Hepatocyte (in vitro differentiated cells): ENCODE measurements around the gene CMIP. TPM values are rescaled to one million over a fixed set of nuclear protein-coding genes. Genes with fewer than 3 reads are reported as not detected.

Experiments
- DNase-seq: peaks from one replicate; pipeline ENCODE4 v3.0.0-alpha.2; 2016; ENCODE audit warnings: low spot score
- H2AFZ ChIP-seq: fragments of 200-600 bp; sonication (generic); 2 replicates; pipeline ENCODE4 v1.6.0; 2016; ENCODE audit warnings: antibody characterized with exemption, mild to moderate bottlenecking
- H3K27ac ChIP-seq: fragments of 200-600 bp; sonication (generic); 2 replicates; pipeline ENCODE4 v1.5.1; 2016; ENCODE audit warnings: mild to moderate bottlenecking
- H3K27me3 ChIP-seq: fragments of 200-600 bp; sonication (generic); 2 replicates; pipeline ENCODE4 v1.6.1; 2016
- H3K36me3 ChIP-seq: fragments of 200-600 bp; sonication (generic); replicated peaks from 2 replicates; pipeline ENCODE4 v1.5.1; 2016; ENCODE audit warnings: low read depth; ENCODE audit not compliant: insufficient read depth
- H3K4me1 ChIP-seq: fragments of 200-600 bp; sonication (generic); 2 replicates; pipeline ENCODE4 v1.5.1; 2016; ENCODE audit warnings: mild to moderate bottlenecking, moderate library complexity; ENCODE audit not compliant: insufficient read depth
- H3K4me2 ChIP-seq: fragments of 200-600 bp; sonication (generic); 2 replicates; pipeline ENCODE4 v1.6.0; 2016
- H3K4me3 ChIP-seq: fragments of 200-600 bp; sonication (generic); 2 replicates; pipeline ENCODE4 v1.5.1; 2016; ENCODE audit warnings: mild to moderate bottlenecking
- H3K79me2 ChIP-seq: fragments of 200-600 bp; sonication (generic); 2 replicates; pipeline ENCODE4 v1.6.0; 2017; ENCODE audit warnings: mild to moderate bottlenecking
- H3K9me2 ChIP-seq: fragments of 200-600 bp; sonication (generic); replicated peaks from 2 replicates; pipeline ENCODE4 v1.6.0; 2017; ENCODE audit warnings: mild to moderate bottlenecking; ENCODE audit not compliant: insufficient read depth
- H3K9me3 ChIP-seq: fragments of 200-600 bp; sonication (generic); 2 replicates; pipeline ENCODE4 v1.5.1; 2016; ENCODE audit warnings: low read depth, mild to moderate bottlenecking
- H4K20me1 ChIP-seq: fragments of 200-600 bp; sonication (generic); 2 replicates; pipeline ENCODE4 v1.6.0; 2016; ENCODE audit warnings: mild to moderate bottlenecking; ENCODE audit not compliant: insufficient read depth, poor library complexity, severe bottlenecking
- EZH2 ChIP-seq: fragments of 200-600 bp; sonication (generic); IDR thresholded peaks from 2 replicates; pipeline ENCODE4 v1.6.1; 2016; ENCODE audit warnings: antibody characterized with exemption, mild to moderate bottlenecking, borderline replicate concordance
- EZH2phosphoT487 ChIP-seq: fragments of 200-600 bp; sonication (generic); IDR thresholded peaks from one replicate; pipeline ENCODE4 v1.6.1; 2018; ENCODE audit warnings: antibody characterized with exemption, mild to moderate bottlenecking, low read depth, moderate library complexity; ENCODE audit not compliant: unreplicated experiment, severe bottlenecking
- WGBS: methylation state at CpG from one replicate; pipeline ENCODE4 v1.1.6; 2016; ENCODE audit warnings: low lambda C conversion rate; ENCODE audit errors: missing lambda C conversion rate; 5-methylcytosine and 5-hydroxymethylcytosine counted together
- polyA plus RNA-seq: library from polyadenylated mRNA; unstranded; fragments of >200 nt; fragmentation: Nextera tagmentation; extraction: Ambion mirVana; gene quantifications from 2 replicates; pipeline ENCODE4 v1.2.1, GENCODE V29; 2016
- total RNA-seq: library from RNA; depleted of rRNA; stranded (reverse); fragments of >200 nt; gene quantifications from 2 replicates; pipeline ENCODE4 v1.2.3, GENCODE V29; 2014
- TF ChIP-seq, protein P1 (sequence below): fragments of 200-600 bp; sonication (generic); IDR thresholded peaks from 2 replicates; pipeline ENCODE4 v1.5.1; 2016; ENCODE audit warnings: antibody characterized with exemption, mild to moderate bottlenecking; ENCODE audit not compliant: poor library complexity

Gene CMIP
- total and polyA plus RNA-seq, 2 experiments from 2014 or later, result 5.8 to 17.8 TPM

DNA sequence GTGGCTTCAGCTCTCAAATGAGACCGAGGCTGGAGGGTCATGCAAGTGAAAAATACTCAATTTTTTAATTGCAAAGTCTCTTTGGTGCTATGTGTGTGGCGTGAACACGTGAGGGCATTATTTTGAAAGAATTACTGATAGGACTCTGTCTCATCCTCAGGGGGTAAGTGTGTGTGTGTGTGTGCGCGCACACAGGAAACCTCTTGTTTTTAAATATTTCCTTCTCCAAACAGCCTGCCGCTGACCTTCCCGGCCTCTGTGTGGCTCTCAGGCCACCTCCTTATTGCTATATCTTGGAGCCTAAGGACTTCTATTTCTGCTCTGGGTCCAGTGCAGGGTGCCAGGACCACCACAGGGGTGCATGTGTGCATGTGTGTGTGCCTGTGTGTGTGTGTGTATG, 99.7 kb downstream of the CMIP start:
- Histone ChIP-seq H3K4me1 (peaks cover 39% of the 10 kb centered on the region), H3K36me3 (no peaks in the 10 kb centered on the region), H3K9me3 (no peaks in the 10 kb centered on the region), H3K4me2 (no peak overlapping the region), H3K27me3 (no peaks in the 10 kb centered on the region), H3K79me2 (peaks cover 94% of the 10 kb centered on the region), H3K4me3 (no peak overlapping the region), H3K9me2 (no peaks in the 10 kb centered on the region), H2AFZ (no peak overlapping the region), H4K20me1 (peaks cover 45% of the 10 kb centered on the region), H3K27ac (no peak overlapping the region)
- WGBS, result 84% methylated on average over 7 of the region's 7 CpGs
- TF ChIP-seq, protein P1, sequence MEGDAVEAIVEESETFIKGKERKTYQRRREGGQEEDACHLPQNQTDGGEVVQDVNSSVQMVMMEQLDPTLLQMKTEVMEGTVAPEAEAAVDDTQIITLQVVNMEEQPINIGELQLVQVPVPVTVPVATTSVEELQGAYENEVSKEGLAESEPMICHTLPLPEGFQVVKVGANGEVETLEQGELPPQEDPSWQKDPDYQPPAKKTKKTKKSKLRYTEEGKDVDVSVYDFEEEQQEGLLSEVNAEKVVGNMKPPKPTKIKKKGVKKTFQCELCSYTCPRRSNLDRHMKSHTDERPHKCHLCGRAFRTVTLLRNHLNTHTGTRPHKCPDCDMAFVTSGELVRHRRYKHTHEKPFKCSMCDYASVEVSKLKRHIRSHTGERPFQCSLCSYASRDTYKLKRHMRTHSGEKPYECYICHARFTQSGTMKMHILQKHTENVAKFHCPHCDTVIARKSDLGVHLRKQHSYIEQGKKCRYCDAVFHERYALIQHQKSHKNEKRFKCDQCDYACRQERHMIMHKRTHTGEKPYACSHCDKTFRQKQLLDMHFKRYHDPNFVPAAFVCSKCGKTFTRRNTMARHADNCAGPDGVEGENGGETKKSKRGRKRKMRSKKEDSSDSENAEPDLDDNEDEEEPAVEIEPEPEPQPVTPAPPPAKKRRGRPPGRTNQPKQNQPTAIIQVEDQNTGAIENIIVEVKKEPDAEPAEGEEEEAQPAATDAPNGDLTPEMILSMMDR, result no peak
- TF ChIP-seq EZH2phosphoT487 (no peak), EZH2 (no peak)
- no peak for DNase-seq

DNA sequence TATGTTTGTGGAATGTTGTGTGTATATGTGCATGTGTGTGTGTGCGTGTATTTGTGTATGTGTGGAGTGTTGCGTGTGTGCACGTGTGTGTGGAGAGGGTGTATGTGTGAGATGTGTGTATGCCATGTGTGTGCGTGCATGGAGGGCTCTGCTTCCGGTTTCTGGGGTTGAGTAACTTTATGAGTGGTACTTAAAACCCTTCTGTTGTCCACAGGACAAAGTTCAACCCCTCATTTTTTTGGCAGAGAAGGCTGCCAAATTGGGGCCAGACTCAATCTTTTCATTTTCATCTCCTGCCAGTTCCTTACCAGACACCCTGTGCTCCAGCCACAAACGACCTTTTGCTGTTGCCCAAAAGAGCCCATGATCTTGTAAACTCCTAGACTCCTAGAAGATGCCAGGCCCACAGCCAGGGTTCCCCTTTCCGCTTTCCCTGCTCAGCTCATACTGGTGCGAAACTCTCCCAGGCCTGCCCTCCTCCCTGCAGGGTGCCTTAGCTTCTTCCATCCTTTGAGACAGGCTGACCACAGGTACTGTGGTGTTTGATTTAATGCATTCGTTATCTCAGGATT, 100.2 kb downstream of the CMIP start:
- no peaks in the 10 kb centered on the region for H3K27me3 ChIP-seq
- peaks cover 39% of the 10 kb centered on the region for H3K4me1 ChIP-seq
- peaks cover 45% of the 10 kb centered on the region for H4K20me1 ChIP-seq
- no peaks in the 10 kb centered on the region for H3K9me3 ChIP-seq
- H3K79me2 ChIP-seq, result peaks cover 94% of the 10 kb centered on the region
- no peak overlapping the region for H3K4me2 ChIP-seq
- H2AFZ ChIP-seq, result no peak overlapping the region
- TF ChIP-seq EZH2phosphoT487, result no peak
- TF ChIP-seq, protein P1, result no peak
- no peak for TF ChIP-seq EZH2
- no peak for DNase-seq
- no peak overlapping the region for H3K4me3 ChIP-seq
- 86% methylated on average over 9 of the region's 9 CpGs for WGBS
- no peaks in the 10 kb centered on the region for H3K36me3 ChIP-seq
- H3K27ac ChIP-seq, result no peak overlapping the region
- H3K9me2 ChIP-seq, result no peaks in the 10 kb centered on the region

DNA sequence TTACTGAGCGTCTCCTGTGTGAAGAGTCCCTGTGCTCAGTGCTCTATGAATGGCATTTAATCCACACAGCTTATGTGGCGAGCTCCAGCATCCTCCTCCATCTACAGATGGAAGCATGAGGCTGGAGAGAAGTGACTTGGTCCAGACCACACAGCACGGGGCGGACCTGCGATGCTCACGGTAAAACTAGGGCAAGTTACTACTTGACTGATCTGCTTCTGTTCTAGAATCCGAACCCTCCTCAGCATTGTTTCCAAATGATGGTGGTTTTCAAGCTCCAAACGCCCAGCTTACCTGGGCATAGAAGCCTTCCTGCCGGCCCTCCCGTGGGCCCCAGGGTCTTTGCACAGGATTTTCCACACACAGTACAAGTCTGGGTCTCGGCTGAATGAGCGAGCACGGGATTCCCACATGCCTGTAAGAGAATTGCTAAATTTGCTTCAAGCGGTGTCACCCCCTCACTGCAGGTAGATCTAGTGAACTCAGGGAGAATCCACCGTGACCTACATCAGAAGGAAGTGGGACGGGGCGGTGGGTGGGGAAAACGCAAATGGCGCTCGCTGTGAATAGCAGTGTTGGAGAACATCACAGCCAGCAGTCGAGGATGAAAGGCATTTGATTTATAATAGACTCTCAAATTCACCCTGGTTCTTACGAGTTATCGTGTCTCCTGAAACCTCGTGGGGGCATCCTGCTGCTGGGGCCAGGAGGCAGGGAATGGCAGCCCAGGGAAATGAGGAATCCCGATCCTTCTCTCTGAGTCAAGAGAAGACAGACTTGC, 101.1 kb downstream of the CMIP start:
- 89% methylated on average over 25 of the region's 25 CpGs for WGBS
- no peaks in the 10 kb centered on the region for H3K9me3 ChIP-seq
- H3K79me2 ChIP-seq, result peaks cover 94% of the 10 kb centered on the region
- H3K4me2 ChIP-seq, result no peak overlapping the region
- no peaks in the 10 kb centered on the region for H3K36me3 ChIP-seq
- H4K20me1 ChIP-seq, result peaks cover 40% of the 10 kb centered on the region
- TF ChIP-seq, protein P1, result no peak
- no peak for TF ChIP-seq EZH2
- TF ChIP-seq EZH2phosphoT487, result no peak
- DNase-seq, result no peak
- no peaks in the 10 kb centered on the region for H3K27me3 ChIP-seq
- peaks cover 44% of the 10 kb centered on the region for H3K4me1 ChIP-seq
- no peak overlapping the region for H3K4me3 ChIP-seq
- H3K27ac ChIP-seq, result no peak overlapping the region
- H3K9me2 ChIP-seq, result no peaks in the 10 kb centered on the region
- H2AFZ ChIP-seq, result no peak overlapping the region
